Myocyte (in vitro differentiated cells): Measurements from ENCODE around the gene DOCK1. TPM values are rescaled to one million over a fixed set of nuclear protein-coding genes. Genes with fewer than 3 reads are reported as not detected.

Experiments used
- DNase-seq: peaks from one replicate; pipeline ENCODE4 v3.0.0-alpha.2; 2012; ENCODE audit warnings: low read depth
- total RNA-seq: library from RNA; depleted of rRNA; stranded (reverse); fragments of >200 nt; gene quantifications from 2 replicates; pipeline ENCODE4 v1.2.3, GENCODE V29; 2014

Gene DOCK1
- total RNA-seq, 1 donor from 2014 or later = 35.1 TPM

GRCh38 chr10:127133225-127133624, 228.0 kb downstream of the DOCK1 start:
- DNase-seq = no peak

GRCh38 chr10:127133672-127134500, 228.7 kb downstream of the DOCK1 start:
- no peak for DNase-seq

GRCh38 chr10:127135844-127136577, 230.8 kb downstream of the DOCK1 start:
- no peak for DNase-seq

- DNase-seq = no peak
Measured at GRCh38 chr10:127137391-127137790, 232.2 kb downstream of the DOCK1 start.

- DNase-seq = peak; percentile 58
Measured at GRCh38 chr10:127142136-127142535, 236.9 kb downstream of the DOCK1 start.

GRCh38 chr10:127142856-127143255, 237.6 kb downstream of the DOCK1 start:
- DNase-seq = no peak

GRCh38 chr10:127145173-127145572, 239.9 kb downstream of the DOCK1 start:
- peak; percentile 46 for DNase-seq

- no peak for DNase-seq
Measured at GRCh38 chr10:127146661-127147060, 241.4 kb downstream of the DOCK1 start.

GRCh38 chr10:127148066-127148932, 243.1 kb downstream of the DOCK1 start:
- DNase-seq = peak; percentile 83

GRCh38 chr10:127148933-127149220, 243.6 kb downstream of the DOCK1 start:
- no peak for DNase-seq

- peak; percentile 67 for DNase-seq
Measured at GRCh38 chr10:127149501-127150081, 244.4 kb downstream of the DOCK1 start.

GRCh38 chr10:127150136-127150535, 244.9 kb downstream of the DOCK1 start:
- peak; percentile 61 for DNase-seq

GRCh38 chr10:127151541-127151940, 246.3 kb downstream of the DOCK1 start:
- peak; percentile 50 for DNase-seq

GRCh38 chr10:127151981-127152699, 246.9 kb downstream of the DOCK1 start:
- DNase-seq = peak; percentile 31

- peak; percentile 85 for DNase-seq
Measured at GRCh38 chr10:127153181-127153580, 248.0 kb downstream of the DOCK1 start.

GRCh38 chr10:127154831-127155620, 249.8 kb downstream of the DOCK1 start:
- peak; percentile 40 for DNase-seq

GRCh38 chr10:127157089-127157488, 251.9 kb downstream of the DOCK1 start:
- DNase-seq = peak; percentile 12

- DNase-seq = peak; percentile 77
Measured at GRCh38 chr10:127157506-127158200, 252.4 kb downstream of the DOCK1 start.

GRCh38 chr10:127158662-127159061, 253.4 kb downstream of the DOCK1 start:
- DNase-seq = peak; percentile 43
